OCI-LY7 (cell line): Measurements from ENCODE around the gene LAMA2. TPM values are rescaled to one million over a fixed set of nuclear protein-coding genes. Genes with fewer than 3 reads are reported as not detected.

ENCODE experiments used
- BruUV-seq: library from RNA; stranded (reverse); fragments of 400-500 nt; replicated peaks from 2 replicates; lab custom pipeline; 2021; lab: Mats Ljungman, UMichigan
- CTCF ChIA-PET: fragments of 300-600 bp; sonication (Branson Sonifier 250); formaldehyde crosslinking; loops from one replicate; lab custom pipeline; 2022; ENCODE audit warnings: antibody characterized with exemption; ENCODE audit not compliant: unreplicated experiment; lab: Charles Lee
- POLR2A ChIA-PET: fragments of 300-600 bp; sonication (Branson Sonifier 250); formaldehyde crosslinking; loops from one replicate; lab custom pipeline; 2022; ENCODE audit warnings: antibody characterized with exemption; lab: Charles Lee
- DNase-seq: peaks from one replicate; pipeline ENCODE4 v3.0.0-alpha.2; 2015; ENCODE audit warnings: low spot score
- H2AFZ ChIP-seq: fragments of 200-600 bp; sonication (generic), shearing (Covaris generic); 2 replicates; pipeline ENCODE4 v1.6.1; 2014; ENCODE audit warnings: mild to moderate bottlenecking, antibody characterized with exemption, low read length, moderate library complexity
- H3K27ac ChIP-seq: fragments of 200-600 bp; sonication (generic); 2 replicates; pipeline ENCODE4 v1.5.1; 2014; ENCODE audit warnings: mixed run types, low read depth, mild to moderate bottlenecking, moderate library complexity, low read length, inconsistent platforms; ENCODE audit not compliant: poor library complexity, severe bottlenecking
- H3K36me3 ChIP-seq: fragments of 200-600 bp; sonication (generic); 2 replicates; pipeline ENCODE4 v1.6.1; 2014; ENCODE audit warnings: mild to moderate bottlenecking, antibody characterized with exemption, low read length, moderate library complexity, mixed read lengths; ENCODE audit not compliant: insufficient read depth
- H3K4me1 ChIP-seq: fragments of 200-600 bp; sonication (generic); 2 replicates; pipeline ENCODE4 v1.5.1; 2014; ENCODE audit warnings: mild to moderate bottlenecking, low read length; ENCODE audit not compliant: insufficient read depth, poor library complexity, severe bottlenecking
- H3K4me2 ChIP-seq: fragments of 200-600 bp; sonication (generic); 2 replicates; pipeline ENCODE4 v1.6.1; 2014; ENCODE audit warnings: mild to moderate bottlenecking, low read length
- H3K4me3 ChIP-seq: fragments of 200-600 bp; sonication (generic); 2 replicates; pipeline ENCODE4 v1.5.1; 2014; ENCODE audit warnings: mild to moderate bottlenecking, low read depth, low read length; ENCODE audit not compliant: poor library complexity, severe bottlenecking
- H3K79me2 ChIP-seq: fragments of 200-600 bp; sonication (generic); 2 replicates; pipeline ENCODE4 v1.6.1; 2016; ENCODE audit warnings: low read depth, mild to moderate bottlenecking, low read length, moderate library complexity, mixed read lengths; ENCODE audit not compliant: insufficient read depth
- H3K9me2 ChIP-seq: fragments of 200-600 bp; sonication (generic); 2 replicates; pipeline ENCODE4 v1.6.1; 2016; ENCODE audit warnings: mild to moderate bottlenecking, low read length, mixed read lengths; ENCODE audit not compliant: insufficient read depth
- H3K9me3 ChIP-seq: fragments of 200-600 bp; sonication (generic); 2 replicates; pipeline ENCODE4 v1.6.1; 2014; ENCODE audit warnings: mild to moderate bottlenecking, mixed run types, low read length, mixed read lengths
- H4K20me1 ChIP-seq: fragments of 200-600 bp; sonication (generic); 2 replicates; pipeline ENCODE4 v1.6.1; 2014; ENCODE audit warnings: mild to moderate bottlenecking, antibody characterized with exemption, low read length, moderate library complexity, mixed read lengths; ENCODE audit not compliant: insufficient read depth
- EZH2phosphoT487 ChIP-seq: fragments of 200-600 bp; sonication (generic); IDR thresholded peaks from 2 replicates; pipeline ENCODE4 v1.6.1; 2018; ENCODE audit warnings: low read depth, borderline replicate concordance, mild to moderate bottlenecking, mixed run types, antibody characterized with exemption, low read length, moderate library complexity, mixed read lengths
- intact Hi-C: fragments of 100-400 bp; cut with micrococcal nuclease; formaldehyde crosslinking; loops from one replicate; pipeline ENCODE4 v1.10.0; 2022; ENCODE audit not compliant: unreplicated experiment
- total RNA-seq, 2 experiments: library from RNA; depleted of rRNA in 1 of 2; stranded (reverse); fragments of >200 nt in 1 of 2; shearing (Covaris generic) in 1 of 2; gene quantifications; 2 replicates each; pipeline ENCODE4 v1.2.3, GENCODE V29; 2014 to 2022
- TF ChIP-seq, protein P1 (sequence below): fragments of 200-600 bp; sonication (generic); conservative IDR thresholded peaks from 2 replicates; pipeline ENCODE4 v1.5.1; 2014; ENCODE audit warnings: mild to moderate bottlenecking, antibody characterized with exemption, low read length, moderate library complexity, mixed read lengths

Gene LAMA2
- total RNA-seq, 2 experiments from 2014 or later, result not detected

DNA sequence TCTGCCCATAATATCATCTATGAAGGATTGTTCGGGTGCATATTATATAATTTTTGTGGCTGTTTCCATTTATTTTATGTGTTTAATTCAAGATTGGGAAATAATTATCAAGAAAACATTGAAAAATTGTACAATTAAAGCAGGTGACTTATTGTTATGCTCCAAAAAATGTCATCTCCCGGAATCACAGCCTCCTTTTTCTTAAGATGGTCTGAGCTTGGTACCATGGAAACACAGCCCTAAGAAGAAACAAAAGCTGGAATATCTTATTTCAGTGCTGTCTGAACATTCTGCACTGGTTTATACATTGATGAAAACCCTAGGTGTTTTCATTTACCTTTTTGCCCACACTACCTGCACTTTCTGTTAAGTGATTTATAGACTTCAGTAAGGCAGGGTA is 459.9 kb downstream of the LAMA2 start:
- ChIA-PET CTCF (no interaction called here), POLR2A (interaction anchor here (0.6 to 1.1 kb wide), 3 partner anchors 16 to 1254 kb away, joined by 3 read pairs; no protein-coding TSS in a partner anchor)
- no peaks in the 10 kb centered on the region for H3K9me2 ChIP-seq
- H3K79me2 ChIP-seq, result no peaks in the 10 kb centered on the region
- no peaks in the 10 kb centered on the region for H3K9me3 ChIP-seq
- no peak for DNase-seq
- no peak overlapping the region for H2AFZ ChIP-seq
- BruUV-seq, result no TSS peak
- no peaks in the 10 kb centered on the region for H4K20me1 ChIP-seq
- intact Hi-C loops, result no loop called here
- no peak for TF ChIP-seq EZH2phosphoT487
- TF ChIP-seq, protein P1, sequence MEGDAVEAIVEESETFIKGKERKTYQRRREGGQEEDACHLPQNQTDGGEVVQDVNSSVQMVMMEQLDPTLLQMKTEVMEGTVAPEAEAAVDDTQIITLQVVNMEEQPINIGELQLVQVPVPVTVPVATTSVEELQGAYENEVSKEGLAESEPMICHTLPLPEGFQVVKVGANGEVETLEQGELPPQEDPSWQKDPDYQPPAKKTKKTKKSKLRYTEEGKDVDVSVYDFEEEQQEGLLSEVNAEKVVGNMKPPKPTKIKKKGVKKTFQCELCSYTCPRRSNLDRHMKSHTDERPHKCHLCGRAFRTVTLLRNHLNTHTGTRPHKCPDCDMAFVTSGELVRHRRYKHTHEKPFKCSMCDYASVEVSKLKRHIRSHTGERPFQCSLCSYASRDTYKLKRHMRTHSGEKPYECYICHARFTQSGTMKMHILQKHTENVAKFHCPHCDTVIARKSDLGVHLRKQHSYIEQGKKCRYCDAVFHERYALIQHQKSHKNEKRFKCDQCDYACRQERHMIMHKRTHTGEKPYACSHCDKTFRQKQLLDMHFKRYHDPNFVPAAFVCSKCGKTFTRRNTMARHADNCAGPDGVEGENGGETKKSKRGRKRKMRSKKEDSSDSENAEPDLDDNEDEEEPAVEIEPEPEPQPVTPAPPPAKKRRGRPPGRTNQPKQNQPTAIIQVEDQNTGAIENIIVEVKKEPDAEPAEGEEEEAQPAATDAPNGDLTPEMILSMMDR, result no peak
- H3K4me1 ChIP-seq, result no peaks in the 10 kb centered on the region
- no peak overlapping the region for H3K27ac ChIP-seq
- no peaks in the 10 kb centered on the region for H3K36me3 ChIP-seq
- H3K4me2 ChIP-seq, result no peak overlapping the region
- H3K4me3 ChIP-seq, result no peak overlapping the region

DNA sequence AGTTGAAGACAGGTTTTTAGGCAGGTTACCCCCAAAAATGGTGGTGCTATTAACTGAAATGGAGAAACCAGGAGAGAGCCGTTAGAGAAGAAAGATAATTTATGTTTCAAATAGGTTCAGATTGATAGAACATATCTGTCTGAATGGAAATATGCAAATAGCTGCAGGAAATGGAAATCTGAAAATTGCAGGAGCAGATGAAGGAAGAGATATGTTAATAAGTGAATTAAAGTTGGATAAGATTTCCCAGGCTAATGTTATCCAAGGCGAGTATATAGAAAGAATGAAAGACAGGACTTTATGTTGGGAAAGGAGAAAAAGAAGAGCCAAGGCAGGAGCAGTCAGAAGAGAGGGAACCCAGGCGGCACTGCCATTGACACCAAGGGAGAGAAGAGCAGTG is 461.4 kb downstream of the LAMA2 start:
- no peak overlapping the region for H3K27ac ChIP-seq
- no peak for DNase-seq
- H3K4me3 ChIP-seq, result no peak overlapping the region
- TF ChIP-seq, protein P1, result no peak
- TF ChIP-seq EZH2phosphoT487, result no peak
- H2AFZ ChIP-seq, result no peak overlapping the region
- no peaks in the 10 kb centered on the region for H3K4me1 ChIP-seq
- no peaks in the 10 kb centered on the region for H3K9me2 ChIP-seq
- H3K79me2 ChIP-seq, result no peaks in the 10 kb centered on the region
- ChIA-PET POLR2A (no interaction called here), CTCF (no interaction called here)
- intact Hi-C loops, result no loop called here
- H3K9me3 ChIP-seq, result no peaks in the 10 kb centered on the region
- no peaks in the 10 kb centered on the region for H4K20me1 ChIP-seq
- no peak overlapping the region for H3K4me2 ChIP-seq
- no TSS peak for BruUV-seq
- H3K36me3 ChIP-seq, result no peaks in the 10 kb centered on the region

- H2AFZ ChIP-seq, result no peak overlapping the region
- H3K4me3 ChIP-seq, result no peak overlapping the region
- TF ChIP-seq EZH2phosphoT487, result no peak
- TF ChIP-seq, protein P1, result no peak
- H3K27ac ChIP-seq, result no peak overlapping the region
- ChIA-PET CTCF (no interaction called here), POLR2A (no interaction called here)
- intact Hi-C loops, result no loop called here
- no peaks in the 10 kb centered on the region for H3K9me3 ChIP-seq
- H3K36me3 ChIP-seq, result no peaks in the 10 kb centered on the region
- no TSS peak for BruUV-seq
- DNase-seq, result no peak
- no peaks in the 10 kb centered on the region for H3K9me2 ChIP-seq
- no peaks in the 10 kb centered on the region for H3K79me2 ChIP-seq
- H4K20me1 ChIP-seq, result no peaks in the 10 kb centered on the region
- H3K4me1 ChIP-seq, result no peaks in the 10 kb centered on the region
- H3K4me2 ChIP-seq, result no peak overlapping the region
Observed at GRCh38 chr6:129345890-129346289, 463.0 kb downstream of the LAMA2 start.
